HG03432 (cell line): ENCODE measurements around the gene PIK3CG.
A peak's percentile ranks its signal among the peaks of the same experiment; 100 is the strongest.
"Not testable (repeated sequence)": the region's sequence is repeated elsewhere in the genome, so short reads cannot be mapped to it uniquely, and the experiment has no call there.

Experiments used
- ATAC-seq: cut with Tn5 transposase; IDR thresholded peaks from one replicate; pipeline ENCODE4 v1.9.1; 2021; ENCODE audit warnings: mild to moderate bottlenecking, moderate library complexity; ENCODE audit not compliant: unreplicated experiment

PIK3CG gene

GRCh38 chr7:106883456-106884026 is 18.5 kb downstream of the PIK3CG start:
- no peak for ATAC-seq

DNA sequence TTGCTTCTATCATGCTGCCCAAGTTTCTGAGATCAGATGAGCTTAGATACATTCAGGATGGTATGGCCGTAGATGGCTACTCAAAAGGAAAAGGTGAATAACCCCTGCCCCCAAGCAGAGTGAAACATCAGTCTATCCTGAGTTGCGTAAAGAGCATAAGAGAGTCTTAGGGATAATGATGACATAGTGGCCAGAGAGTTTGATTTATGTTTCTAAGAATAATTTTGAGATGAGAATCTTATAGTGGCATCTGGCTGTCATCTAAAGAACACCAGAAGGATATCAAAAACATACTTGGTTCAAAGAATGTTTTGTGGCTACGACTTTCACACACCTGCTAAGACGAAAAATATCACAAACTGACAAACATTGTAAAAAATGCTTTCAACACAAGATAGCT is 20.6 kb downstream of the PIK3CG start:
- ATAC-seq = no peak

- ATAC-seq = peak; percentile 82
These were observed 22.3 kb downstream of the PIK3CG start for GRCh38 chr7:106887421-106887820.

- ATAC-seq = no peak
These were observed 23.1 kb downstream of the PIK3CG start for GRCh38 chr7:106888204-106888603.

DNA sequence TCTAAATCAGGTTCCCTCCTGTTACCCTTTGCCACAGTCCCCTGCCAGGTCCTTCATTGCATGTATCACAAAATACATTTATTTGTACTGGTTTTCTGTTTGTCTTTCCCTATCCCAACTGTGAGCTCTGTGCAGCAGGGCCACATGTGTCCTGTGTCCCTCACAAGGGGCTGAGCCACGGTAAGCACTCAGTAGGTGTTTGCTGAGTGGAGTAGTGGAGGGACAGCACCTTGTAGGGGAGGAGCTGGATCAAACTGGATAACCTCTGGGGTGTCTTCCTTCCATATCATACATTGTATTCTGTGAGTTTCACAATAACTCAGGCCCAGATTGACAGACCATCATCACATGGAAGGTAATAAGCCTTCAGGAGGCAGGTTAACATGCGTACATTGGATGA is 25.9 kb downstream of the PIK3CG start:
- ATAC-seq = no peak

DNA sequence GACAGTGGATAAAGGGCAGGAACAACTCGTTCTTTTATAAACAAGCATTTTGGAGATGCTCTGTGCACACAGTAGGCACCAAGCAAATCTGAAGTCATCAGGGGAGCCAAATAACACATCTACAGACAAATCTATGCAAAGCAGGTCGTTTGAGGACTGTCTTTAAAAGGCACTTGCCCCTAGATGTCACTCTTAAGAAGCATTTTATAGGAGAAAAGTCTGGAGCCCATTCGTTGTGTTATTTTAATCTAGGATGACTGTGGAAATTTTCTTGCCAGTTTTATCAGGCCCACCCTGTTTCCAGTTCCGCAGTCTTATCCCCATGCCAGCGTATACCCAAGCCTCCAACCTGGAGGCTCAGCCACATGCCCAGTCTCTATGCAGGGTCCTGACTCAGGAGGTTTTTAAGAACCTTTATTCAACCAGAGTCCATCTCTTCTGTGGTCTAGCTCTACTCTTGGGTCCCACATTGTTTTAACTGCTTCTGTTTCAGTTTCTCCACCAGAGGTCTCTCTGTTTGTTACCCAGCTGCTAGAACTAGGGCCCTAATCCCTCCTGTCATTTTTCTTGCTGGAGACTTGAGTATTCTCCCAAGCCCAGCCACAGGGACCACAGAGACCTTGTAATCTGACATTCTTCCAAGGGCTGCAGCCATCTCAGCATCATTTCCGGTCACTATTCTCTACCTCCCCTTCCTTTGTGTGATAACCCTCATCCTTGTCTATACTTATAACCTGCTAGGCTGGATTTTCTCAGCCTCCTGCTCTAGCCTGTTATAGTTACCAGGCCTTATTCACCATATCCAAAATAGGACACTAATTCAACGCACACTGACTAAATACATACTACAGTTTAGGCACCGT is 26.7 kb downstream of the PIK3CG start:
- no peak for ATAC-seq

DNA sequence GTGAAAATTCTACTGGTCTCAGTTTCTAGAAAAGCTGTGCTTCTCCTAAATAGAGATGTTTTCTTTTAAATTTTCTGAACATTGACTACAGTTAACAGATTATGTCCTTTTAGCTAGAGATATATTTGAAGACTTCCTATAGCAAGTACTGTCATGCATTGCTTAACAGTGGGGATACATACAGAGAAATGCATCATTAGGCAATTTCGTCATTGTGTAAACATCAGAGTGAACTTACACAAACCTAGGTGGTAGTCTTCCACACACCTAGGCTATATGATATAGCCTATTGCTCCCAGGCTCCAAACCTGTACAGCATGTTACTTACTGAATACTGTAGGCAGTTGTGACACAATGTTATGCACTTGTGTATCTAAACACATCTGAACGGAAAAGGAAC is 28.5 kb downstream of the PIK3CG start:
- no peak for ATAC-seq

GRCh38 chr7:106895246-106895864 is 30.3 kb downstream of the PIK3CG start:
- peak; percentile 96 for ATAC-seq

DNA sequence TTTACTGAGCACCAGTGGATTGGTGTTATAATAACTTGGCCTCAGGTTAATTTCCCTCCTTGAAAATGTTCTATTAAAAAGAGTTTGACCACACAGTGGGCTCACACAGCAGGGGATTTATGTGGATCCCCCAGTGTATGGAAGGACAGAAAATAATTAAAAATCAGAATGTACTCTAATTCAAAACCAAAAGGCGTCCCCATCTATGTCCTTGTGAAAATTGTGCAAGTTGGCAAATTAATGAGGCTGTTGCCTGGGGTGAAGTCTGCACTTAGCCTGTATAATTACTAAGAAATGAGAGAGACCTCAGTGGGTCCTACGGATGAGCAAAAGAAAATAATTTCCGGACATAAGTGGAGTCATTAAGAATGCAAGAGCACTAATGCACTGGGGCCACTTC is 31.1 kb downstream of the PIK3CG start:
- ATAC-seq = no peak

DNA sequence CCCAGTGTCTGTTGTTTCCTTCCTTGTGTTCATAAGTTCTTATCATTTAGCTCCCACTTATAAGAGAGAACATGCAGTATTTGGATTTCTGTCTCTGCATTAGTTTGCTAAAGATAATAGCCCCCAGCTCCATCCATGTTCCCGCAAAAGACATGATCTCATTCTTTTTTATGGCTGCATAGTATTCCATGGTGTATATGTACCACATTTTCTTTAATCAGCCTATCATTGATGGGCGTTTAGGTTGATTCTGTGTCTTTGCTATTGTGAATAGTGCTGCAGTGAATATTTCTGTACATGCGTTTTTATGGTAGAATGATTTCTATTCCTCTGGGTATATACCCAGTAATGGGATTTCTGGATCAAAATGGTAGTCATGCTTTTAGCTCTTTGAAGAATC is 32.5 kb downstream of the PIK3CG start:
- ATAC-seq = not testable (repeated sequence)

DNA sequence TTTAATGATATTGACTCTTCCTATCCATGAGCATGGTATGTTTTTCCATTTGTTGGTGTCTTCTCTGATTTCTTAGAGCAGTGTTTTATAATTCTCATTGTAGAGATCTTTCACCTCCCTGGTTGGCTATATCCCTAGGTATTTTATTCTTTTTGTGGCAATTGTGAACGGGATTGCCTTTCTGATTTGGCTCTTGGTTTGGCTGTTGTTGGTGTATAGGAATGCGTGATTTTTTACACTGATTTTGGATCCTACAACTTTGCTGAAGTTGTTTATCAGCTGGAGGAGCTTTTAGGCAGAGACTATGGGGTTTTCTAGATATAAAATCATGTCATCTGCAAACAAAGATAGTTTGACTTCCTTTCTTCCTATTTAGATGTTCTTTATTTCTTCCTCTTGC is 33.9 kb downstream of the PIK3CG start:
- not testable (repeated sequence) for ATAC-seq

- ATAC-seq = no peak
These were observed 36.9 kb downstream of the PIK3CG start for GRCh38 chr7:106901828-106902441.

- ATAC-seq = no peak
These were observed 40.7 kb downstream of the PIK3CG start for GRCh38 chr7:106905734-106906133.

GRCh38 chr7:106911959-106912358 is 46.9 kb downstream of the PIK3CG start:
- ATAC-seq = no peak

DNA sequence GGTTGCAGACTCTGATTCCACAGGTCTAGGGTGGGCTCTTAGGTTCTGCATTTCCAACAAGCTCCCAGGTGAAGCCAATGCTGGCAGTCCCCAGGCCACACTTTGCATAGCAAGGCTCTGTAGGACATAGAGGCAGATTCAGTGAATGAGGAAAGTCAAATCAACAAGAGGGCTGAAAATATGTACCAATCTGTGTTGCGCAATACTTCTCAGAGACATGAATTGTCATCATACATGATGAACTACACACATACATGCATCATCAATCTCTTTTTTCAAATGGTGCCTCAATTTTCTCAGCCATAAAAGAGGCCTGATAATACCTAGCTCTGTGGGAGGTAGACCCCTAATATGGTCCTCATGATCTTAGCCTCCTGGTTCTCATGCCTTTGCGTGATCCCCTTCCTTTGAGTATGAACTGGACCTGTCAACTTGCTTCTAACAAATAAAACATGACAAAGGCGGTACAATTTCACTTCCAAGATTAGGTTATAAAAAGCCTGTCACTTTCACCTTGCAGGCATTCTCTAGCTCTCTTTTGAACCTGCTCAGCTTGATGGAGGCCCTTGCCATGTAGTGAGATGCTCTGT is 49.0 kb downstream of the PIK3CG start:
- ATAC-seq = no peak

DNA sequence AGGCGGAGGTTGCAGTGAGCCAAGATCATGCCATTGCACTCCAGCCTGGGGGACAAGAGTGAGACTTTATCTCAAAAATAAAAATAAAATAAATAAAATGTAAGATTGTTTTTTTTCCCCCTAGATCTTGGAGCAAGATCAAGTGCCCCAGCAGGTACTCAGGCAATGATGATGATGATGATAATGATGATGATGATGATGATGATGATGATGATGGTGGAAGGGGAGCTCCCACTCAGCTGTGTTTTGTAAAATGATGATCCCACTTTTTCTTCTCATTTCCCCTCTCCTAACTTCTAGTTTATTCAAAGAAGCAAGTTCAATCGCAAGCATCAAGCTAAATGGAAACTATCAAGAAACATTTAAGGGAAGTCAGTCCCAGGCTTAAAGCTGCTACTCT is 50.3 kb downstream of the PIK3CG start:
- ATAC-seq = no peak

DNA sequence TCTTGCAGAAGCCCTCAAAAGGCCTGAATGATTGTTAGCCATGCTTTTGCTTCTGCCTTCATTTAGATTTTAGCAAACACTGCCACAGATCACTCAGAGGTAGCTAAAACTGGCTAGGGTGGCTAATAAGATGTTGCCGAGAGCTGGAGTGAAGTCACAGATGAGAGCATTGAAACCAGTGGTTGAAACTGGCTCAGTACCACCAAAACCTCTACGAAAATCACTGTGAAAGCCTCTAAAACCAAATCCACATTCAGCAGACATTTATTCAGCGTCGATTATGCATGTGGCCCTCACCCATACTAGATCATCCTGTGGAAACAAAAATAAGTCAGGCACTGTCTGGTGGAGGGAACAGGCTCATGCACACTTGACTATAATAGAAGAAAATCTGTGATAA is 50.8 kb downstream of the PIK3CG start:
- ATAC-seq = peak; percentile 99

DNA sequence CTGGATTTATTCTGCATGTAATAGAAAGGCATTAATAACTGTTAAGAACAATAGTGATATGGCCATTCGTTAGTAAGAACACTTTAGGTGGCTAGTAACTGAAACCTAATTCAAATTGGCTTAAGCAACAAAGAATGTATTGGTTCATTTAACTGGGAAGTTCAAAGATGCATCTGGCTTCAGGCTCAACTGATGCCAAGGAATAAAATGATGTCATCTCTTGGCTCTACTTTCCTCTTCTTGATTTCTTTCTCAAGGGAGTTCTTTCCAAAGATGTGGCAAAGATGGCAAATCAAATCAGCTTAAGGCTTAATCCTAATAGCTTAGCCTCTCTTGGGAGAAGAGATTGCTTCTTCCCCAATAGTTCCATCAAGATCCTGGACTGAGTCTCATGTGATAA is 51.6 kb downstream of the PIK3CG start:
- no peak for ATAC-seq

DNA sequence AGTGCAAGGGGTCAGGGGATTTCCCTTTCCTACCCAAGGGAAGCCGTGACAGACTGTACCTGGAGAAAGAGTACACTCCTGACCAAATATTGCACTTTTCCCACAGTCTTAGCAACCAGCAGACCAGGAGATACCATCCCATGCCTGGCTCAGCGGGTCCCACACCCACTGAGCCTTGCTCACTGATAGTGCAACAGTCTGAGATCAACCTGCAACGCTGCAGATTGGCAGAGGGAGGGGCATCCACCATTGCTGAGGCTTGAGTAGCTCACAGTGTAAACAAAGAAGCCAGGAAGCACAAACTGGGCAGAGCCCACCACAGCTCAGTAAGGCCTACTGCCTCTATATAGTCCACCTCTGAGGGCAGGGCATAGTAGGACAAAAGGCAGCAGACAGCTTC is 53.9 kb downstream of the PIK3CG start:
- no peak for ATAC-seq

- not testable (repeated sequence) for ATAC-seq
These were observed 59.4 kb downstream of the PIK3CG start for GRCh38 chr7:106924468-106924867.

DNA sequence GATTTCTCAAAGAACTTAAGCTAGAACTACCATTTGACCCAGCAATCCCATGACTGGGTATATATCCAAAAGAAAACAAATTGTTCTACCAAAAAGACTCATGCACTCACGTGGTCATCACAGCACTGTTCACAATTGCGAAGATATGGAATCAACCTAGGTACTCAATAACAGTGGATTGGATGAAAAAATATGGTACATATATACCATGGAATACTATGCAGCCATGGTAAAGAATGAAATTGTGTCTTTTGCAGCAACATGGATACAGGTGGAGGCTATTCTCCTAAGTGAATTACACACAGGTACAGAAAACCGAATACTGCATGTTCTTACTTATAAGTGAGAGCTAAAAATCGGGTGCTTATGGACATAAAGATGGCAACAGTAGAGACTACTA is 61.8 kb downstream of the PIK3CG start:
- no peak for ATAC-seq
